Dedifferentiated amniotic fluid mesenchymal stem cell (primary cell): ENCODE measurements around the gene SPATA13.
A peak's percentile ranks its signal among the peaks of the same experiment; 100 is the strongest.

Experiments
- DNase-seq: peaks from one replicate; pipeline ENCODE4 v3.0.0-alpha.2; 2016; ENCODE audit errors: extremely low spot score

SPATA13 gene

DNA sequence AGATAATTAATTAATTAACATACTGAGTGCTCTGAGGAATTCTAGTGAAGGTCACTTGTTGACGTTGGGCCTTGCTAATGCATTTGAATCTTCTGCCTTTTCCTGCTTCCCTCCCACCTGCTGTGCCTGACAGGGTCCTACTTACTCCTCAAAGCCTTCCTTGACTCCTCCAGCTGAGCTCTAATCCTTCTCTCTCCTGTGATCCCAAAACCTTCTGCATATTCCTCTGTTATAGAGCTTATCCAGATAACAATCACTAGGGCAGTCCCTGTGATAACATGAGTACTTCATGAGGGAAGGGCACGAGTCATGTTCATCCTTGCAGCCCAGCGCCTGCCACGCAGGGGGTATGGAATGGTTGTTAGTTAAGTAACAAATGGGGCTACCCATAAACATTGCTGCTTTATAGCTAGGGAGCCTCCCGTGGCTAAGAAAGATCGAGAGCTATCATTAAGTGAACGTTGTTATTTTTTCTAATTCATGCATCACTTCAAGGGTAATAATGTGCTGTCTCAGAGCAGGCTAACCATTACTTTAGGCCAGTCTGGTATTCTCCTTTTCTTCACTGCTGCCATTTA, 19.1 kb upstream of the SPATA13 start:
- DNase-seq, result no peak

DNA sequence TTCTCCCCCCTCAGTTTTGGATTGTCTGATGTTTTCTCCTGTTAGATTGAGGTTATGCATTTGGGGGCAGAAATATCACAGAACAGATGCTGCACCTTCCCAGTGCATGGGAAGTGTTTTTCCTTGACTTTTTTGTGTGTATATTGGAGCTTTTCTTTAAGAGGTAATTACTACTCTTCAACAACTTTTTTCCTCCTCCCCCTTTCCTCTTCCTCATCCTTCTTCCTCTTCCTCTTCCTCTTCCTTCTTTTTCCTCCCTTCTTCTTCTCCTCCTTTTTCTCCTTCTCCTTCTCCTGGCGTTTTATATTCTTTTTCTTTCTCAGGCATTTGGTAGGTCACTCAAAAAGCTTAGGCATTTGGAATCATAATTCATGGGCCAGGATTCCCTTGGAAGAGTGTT, 18.1 kb upstream of the SPATA13 start:
- DNase-seq, result no peak

DNA sequence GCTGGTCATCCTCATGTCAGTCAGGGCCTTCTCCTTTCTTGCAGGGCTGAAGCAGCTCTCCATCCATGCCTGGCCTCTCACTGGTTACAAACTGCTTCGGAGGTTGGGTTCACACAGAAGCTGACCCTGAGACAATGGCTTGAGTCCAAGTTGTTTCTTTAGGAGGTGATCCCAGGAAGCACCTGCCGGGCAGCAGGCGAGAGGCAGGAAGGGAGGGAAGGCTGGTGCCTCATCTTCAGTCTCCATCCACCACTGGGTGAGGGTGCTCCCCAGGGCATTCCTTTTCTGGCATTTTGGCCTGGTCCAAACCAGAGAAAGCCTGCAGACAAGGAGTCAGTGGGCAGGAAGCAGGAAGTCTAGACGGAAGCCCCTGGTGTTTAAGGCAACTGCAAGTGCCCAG, 17.6 kb upstream of the SPATA13 start:
- DNase-seq, result no peak

DNA sequence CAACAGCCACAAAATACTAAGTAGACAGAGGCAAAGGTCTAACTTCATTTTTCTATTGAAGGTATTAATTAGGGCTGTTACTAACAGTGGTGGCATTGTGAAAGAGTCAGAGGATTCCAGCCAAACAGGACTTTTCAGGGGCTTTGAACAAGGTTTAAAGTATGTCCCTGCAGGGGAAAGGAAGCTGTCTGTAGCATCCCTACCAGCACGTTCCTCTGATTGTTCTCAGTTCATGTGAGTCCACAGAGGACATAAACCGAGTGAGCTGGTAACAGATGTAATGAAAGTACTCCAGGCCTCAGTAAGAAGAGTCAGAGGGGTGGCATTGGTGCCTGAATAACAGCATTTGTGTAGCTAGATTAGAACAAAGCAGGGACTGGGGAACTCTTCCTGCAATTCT, 15.3 kb upstream of the SPATA13 start:
- DNase-seq, result no peak

DNA sequence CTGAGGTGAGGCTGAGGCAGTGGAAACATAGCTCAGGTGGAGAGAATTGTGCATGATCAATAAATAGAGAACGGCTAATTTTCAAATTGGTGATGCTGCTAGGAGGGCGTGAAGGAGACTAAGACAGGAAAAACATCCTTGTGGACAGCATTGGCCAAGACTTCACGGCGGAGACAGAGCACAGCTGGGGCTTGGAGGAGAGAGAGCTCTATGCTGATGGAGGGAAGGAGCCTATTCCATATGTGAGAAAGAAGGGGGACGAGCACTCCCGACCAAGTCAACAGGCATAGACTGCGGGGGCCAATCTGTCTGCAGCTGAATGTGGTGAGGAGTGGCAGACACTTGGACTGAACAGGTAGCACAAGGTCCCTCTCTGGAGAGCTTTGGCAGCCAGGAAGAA, 14.8 kb upstream of the SPATA13 start:
- no peak for DNase-seq

DNA sequence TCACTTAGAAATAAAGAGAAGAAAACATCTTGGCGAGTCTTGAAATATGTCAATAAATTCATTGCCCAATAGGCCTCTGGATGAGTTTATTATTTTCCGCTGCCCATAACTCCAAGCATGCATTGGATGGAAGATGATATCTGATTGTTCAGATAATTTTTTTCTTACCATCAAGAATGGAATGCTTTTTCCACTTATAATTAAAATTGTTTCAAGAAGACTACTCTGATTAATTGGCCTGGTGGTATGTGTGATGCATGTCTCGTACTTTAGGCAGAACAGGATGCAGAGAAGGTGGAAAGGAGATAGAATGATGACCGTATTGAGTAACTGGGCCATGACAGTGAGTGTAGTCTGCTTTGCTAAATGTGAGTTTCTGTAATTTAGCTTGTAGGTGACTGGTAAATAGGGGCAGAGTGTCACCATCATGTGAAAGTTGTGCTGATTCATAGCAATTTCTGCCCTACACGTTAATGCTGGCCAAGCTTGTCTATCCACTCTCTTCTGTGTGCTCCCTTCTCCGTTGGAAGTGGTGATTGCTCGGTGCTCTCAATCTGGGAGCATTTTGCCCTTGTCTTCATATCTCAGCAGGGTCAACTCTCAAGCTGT, 13.5 kb upstream of the SPATA13 start:
- no peak for DNase-seq

DNA sequence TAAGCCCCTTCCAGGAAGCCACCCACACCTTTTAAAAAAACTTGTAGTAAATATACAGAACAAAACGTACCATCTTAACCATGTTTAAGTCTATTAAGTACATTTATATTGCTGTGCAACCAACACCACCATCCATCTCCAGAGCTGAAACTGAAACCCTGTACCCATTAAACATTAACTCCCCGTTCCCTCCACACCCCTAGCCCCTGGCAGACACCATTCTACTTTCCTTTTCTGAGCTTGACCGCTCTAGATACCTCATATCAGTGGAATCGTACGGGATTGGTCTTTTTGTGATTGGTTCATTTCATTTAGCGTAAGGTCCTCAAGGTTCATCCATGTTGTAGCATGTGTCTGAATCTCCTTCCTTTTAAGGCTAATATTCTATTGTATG, 13.0 kb upstream of the SPATA13 start:
- DNase-seq, result no peak

DNA sequence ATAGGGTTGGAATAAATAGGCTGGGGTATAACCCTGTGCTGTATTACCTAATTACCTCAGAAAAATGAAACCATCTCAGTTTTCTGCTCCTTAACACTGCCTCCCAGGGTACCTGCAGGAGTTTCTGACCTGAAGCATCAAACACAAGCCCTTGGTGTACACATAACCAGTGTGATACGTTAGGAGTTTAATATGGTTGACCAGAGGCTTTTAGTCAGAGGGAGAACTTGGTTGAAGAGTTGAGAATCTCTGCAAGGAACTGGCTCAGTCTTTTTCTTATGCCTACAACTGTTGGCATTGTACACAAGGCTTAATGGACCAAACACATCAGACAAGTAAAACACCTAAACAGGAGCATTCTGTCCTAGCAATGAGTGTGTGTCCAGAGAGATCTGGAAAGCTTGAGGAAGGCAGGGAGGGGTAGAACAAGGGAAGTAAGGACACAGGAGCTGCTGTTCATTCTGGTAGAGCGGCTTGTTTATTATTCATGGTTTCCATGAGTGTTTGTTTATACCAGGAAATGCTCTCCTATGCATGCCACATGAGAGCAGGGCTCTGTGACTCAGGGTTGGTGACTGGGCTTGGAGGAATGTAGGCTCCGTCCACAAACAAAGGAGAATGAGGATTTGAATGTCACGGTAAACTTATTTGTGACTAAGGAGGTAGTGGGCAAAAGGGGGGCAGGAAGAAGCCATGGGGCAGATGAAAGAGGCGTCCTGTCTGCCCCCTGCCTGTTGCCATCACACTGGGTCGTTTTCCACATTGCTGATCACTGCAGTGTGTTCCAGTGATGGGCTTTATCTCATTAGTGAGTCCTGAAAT, 11.9 kb upstream of the SPATA13 start:
- DNase-seq, result peak; percentile 99

DNA sequence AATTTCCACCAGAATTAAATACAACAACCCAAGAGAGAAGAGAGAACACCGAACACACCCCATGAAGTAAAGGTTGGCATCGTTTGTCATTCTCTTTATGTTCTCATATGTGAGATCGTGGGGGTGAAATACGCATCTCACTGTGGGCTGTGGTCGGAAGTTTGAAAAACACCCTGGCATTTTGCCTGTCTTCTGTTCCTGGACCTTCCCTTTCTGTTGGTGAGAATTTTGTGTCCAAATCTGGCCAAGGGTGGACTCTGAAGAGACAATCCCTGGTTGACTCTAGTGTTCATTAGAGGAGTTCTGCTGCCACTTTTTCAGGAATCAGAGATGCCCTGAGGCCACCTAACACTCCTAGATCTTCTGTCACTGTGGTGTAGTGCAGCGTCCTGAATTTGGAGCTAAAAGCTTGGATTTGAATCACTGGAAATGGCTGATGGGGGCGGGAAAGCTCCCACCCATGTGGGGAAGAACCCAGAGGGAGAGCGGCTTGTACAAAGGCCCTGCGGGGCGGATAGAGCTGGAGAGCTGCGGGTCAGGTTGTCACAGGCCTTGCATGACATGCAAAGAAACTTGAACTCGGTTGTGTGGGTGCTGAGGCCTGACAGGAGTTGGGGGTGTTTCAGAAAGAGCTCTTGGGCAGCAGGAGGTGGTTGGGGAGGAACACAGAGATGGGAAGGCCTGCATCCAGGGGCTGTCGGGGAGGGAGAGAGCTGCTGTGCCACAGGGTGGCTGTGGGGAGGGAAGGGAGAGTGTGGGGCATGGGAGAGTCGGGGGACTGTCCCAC, 11.1 kb upstream of the SPATA13 start:
- no peak for DNase-seq

DNA sequence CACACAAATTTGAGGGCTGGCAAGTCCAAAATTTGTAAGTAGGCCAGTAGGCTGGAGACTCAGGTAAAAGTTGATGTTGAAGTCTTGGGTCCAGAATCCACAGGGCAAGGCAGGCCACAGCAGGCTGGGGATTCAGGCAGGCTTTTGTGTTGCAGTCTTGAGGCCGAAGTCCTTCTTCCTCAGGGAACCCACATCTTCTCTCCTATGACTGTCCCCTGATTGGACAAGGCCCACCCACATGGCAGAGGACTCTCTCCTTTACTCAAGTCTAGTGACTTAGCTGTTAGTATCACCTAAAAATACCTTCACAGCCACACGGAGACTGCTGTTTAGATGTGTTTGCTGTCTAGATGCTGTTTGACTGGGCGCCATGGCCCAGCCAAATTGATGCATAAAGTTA, 9.9 kb upstream of the SPATA13 start:
- DNase-seq, result no peak

DNA sequence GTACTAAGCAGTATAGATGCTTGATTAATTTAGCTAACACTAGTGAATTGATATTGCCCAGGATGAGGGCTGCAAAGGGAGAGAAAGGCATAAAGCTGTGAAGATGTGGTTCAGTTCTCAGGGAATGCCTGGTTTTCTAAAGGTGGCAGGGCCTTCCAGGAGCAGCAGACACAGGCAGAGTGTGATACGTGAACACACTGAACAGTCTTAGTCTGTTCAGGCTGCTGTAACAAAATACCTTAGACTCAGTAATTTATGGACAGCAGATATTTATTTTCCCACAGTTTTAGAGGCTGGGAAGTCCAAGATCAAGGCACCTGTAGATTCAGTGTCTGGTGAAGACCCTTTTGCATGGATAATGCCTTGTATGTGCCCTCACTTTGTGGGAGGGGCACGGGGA, 8.7 kb upstream of the SPATA13 start:
- no peak for DNase-seq

DNA sequence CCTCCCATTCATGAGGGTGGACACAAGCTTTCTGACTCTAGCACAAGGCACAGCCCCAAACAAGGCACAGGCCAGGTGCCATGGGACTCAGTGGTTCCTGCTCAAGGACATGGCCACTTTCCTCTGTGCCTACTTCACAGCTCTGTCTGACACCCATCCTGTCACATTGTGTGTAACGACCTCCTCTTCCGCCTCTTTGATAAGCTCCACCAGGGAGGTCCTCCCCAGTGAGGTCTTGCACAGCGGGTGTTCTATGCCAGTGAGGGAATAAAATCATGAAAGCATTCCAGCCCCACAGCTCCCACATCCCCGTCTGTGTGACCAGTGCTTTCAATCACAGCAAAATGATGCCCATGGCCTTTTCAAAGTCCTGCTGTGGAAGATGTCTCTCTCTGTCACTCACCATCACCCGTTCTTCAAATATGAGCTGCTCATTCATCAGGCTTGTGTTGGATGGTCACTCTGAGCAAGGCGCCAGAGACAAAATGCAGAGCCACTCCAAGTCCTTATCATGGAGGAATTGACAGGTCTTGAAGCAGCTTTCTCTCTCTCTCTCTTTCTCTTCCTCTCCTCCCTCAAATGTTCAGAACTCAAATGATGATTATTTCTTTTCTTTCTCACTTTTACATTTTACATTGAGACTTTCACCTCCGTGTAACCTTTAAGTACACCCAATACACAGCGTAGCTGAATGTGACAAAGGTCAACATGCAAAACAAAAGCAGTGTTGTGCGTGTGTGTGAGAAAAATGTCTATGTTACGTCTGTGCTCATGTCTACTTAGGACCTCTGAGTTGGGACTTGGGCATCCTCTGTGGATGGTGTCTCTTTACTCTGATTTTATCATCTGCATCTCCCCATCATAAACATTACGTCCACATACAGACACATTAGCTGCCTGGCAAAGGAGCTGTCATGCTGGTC, 8.0 kb upstream of the SPATA13 start:
- DNase-seq, result no peak

DNA sequence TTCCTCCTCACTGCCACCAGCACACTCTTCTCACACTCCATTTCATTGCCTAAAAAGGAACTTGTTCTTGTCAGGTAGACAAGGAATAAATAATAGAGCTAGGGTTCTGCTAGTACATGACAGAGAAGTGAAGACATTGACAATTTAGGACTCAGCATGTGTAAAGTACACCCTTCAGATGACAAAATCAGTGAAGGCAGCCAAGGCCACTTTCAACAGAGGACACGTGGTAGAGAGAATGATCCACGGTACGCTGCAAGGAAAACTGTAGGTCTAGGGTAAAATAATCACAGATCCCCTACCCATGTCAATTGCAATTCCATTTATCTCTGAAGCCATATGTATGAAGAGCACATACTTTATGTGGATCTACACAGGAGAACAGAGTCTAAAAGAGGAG, 7.2 kb upstream of the SPATA13 start:
- no peak for DNase-seq

DNA sequence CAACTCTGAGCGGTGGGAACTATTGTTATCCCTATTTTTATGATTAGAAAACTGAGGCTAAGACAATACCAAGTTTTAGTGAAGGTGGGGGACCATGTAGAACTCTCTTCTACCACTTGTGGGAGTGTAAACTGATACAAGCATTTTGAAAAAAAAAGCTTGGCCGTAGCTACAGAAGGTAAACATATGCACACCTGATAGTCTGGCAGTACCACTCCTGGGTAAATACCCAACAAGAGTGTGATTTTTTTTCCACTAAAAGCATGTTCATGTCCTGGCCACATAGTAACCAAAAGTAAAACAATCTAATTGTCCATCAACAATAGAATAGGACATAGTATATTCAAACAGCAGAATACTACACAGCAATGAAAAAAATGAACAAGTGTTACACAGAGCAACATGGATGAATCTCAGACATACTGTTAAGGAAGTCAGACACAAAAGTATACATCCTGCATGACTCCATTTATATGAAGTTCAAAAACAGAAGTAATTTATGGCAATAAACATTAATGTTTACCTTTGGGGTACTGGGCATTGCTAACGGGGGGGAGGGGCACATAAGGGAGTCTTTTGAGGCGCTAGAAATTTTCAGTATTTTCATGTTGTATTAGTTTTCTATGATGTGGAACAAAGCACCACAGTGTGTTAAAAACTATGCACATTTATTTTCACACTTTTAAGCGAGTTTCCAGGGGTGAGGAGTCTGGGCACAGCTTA, 6.4 kb upstream of the SPATA13 start:
- DNase-seq, result no peak

DNA sequence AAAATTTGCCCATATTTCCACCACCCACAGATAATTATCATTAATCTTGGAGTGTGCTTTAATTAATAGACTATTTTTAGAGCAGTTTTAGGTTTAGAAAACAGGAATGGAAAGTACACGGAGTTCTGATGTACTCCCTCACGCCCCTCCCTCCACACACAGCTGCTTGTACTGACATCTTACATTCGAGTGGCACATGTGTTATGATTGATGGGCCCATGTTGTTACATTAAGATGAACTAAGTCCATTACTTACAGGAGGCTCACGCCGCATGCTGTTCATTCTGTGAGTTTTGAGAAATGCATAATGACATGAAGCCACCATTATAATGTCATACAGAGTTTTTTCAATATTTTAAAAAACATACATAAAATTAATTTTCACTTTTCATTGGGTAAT, 1.2 kb upstream of the SPATA13 start:
- no peak for DNase-seq

DNA sequence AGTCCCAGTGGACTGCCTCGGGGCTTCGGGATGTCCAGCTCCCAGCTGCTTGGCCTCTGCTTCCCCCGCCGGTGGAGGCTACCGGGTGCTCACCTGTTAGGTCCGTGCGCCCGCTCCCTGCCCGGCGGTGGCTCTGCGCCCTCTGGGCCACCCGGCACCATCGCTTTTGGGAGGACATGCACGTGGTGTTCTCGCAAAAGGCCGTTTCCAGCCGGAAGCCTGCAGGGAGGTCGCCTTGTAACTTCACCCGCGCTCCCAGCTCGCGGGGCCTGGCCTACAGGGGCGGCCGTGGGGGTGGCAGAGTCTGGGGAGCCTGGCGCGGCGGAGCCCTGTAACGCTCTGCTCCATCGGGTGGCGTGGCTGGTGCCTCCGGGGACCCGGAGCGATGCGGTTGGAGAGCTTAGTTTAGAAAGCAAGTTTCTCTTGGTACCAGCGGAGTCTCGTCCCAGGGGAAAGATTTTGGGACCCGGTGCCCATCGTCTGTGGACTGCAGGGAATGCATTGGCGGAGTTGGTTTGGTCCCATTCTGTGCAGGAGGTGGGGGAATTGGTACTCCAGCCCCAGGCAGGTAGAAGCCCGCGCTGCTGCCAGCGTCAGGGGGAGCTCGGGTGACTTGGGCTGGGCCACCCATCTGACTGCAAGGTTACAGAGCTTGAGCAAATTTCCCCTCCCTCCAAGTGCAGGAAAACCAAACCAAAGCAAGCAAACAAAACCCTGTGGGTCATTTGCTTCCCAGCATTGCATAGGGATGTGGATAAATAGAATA, 673 bp downstream of the SPATA13 start:
- DNase-seq, result no peak

DNA sequence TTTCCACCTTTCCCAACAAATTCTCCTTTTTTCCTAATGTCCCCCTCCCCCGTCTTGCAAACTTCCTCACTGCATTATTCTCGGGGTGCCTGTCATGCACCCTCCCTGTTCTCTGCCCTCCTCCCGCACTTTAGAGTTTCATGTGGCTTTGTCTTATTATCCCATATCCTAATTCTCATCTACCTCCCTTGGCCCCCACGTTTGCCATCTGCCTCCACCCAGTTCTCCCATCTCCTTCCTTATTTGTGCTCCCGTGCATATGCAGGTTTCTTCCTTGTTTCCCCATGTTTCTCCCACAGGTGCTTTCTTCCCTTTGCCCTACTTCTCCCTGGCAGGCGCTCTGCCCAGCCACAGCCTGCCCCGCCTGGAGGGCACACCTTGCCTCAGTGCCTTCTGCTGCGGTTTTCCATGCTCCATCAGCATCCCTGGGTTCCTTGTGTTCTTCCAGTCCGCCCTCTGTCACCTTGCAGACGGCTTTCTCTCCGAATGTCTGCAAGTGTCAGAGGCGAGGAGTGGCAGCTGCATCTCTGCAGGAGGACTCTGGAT, 1.5 kb downstream of the SPATA13 start:
- DNase-seq, result no peak

DNA sequence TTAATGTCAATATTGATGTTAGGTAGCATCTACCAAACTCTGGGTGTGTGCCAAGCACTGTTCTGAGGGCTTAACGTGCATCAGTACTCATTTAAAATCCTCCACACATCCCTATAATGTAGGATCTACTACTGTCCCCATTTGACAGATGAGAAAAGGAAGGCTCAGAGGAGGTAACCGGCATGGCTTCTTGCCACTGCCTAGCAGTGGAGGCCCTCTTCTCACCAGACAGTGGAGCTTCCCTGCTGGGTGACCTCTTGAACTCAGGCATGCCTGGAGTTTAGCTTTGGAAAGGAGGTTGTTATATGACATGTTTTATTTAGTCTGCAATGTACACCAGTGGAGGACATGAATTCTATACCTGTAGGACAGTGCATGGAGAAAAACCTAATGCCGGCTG, 2.1 kb downstream of the SPATA13 start:
- no peak for DNase-seq

DNA sequence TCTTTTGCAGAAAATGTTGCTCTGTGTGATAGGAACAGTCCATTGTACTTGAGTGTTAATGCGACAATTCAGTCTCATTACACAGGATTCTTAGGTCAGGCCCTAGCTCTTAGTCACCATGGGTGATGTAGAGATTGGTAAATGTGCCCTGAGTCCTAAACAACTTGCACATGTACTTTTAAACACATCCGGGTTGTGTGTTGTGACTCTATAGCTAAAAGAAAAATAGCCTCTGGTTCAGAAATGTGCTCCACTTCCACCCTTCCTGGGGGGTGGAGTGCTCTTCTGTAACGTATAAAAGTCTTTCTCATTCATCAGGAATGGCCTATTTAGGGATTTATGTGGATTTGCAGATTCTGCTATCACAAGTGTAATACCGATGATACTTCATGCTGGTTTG, 5.2 kb downstream of the SPATA13 start:
- no peak for DNase-seq

DNA sequence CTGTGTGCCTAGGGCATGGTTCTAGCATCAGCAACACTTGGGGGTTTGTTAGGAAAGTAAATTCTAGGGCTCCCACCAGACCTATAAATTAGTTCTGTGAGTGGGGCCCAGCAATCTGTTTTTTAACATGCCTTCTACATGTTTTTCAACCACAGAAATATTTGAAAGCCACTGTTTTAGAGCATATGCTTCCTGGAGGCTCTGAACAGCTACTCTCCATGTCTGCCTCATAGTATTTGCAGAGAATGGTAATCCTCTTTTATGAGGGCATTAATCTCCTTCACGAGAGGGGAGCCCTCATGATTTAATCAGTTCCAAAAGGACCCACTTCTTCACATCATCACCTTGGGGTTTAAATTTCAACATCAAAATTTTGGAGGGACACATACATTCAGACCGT, 6.0 kb downstream of the SPATA13 start:
- no peak for DNase-seq
